OCI-LY1 (cell line): Measurements from ENCODE around the gene GKN2.

ENCODE experiments used
- H2AFZ ChIP-seq: fragments of 200-600 bp; sonication (generic), shearing (Covaris generic); 2 replicates; pipeline ENCODE4 v1.6.0; 2014; ENCODE audit warnings: antibody characterized with exemption, mild to moderate bottlenecking, low read length
- H3F3A ChIP-seq: fragments of 200-600 bp; sonication (generic), shearing (Covaris generic); 2 replicates; pipeline ENCODE4 v1.6.0; 2014; ENCODE audit warnings: mild to moderate bottlenecking, antibody characterized with exemption, low read length, moderate library complexity; ENCODE audit not compliant: insufficient read depth
- H3K27ac ChIP-seq: fragments of 200-600 bp; sonication (generic); 2 replicates; pipeline ENCODE4 v1.5.1; 2014; ENCODE audit warnings: low read length, mixed run types, mild to moderate bottlenecking, low read depth; ENCODE audit not compliant: poor library complexity, severe bottlenecking
- H3K27me3 ChIP-seq: fragments of 200-600 bp; sonication (generic); 2 replicates; pipeline ENCODE4 v1.6.0; 2014; ENCODE audit warnings: antibody characterized with exemption, mild to moderate bottlenecking, low read length, moderate library complexity; ENCODE audit not compliant: insufficient read depth
- H3K36me3 ChIP-seq: fragments of 200-600 bp; sonication (generic); 2 replicates; pipeline ENCODE4 v1.6.1; 2014; ENCODE audit warnings: mild to moderate bottlenecking, antibody characterized with exemption, low read length, moderate library complexity, mixed read lengths; ENCODE audit not compliant: insufficient read depth
- H3K4me1 ChIP-seq: fragments of 200-600 bp; sonication (generic); 2 replicates; pipeline ENCODE4 v1.5.1; 2014; ENCODE audit warnings: mild to moderate bottlenecking, low read length, moderate library complexity; ENCODE audit not compliant: insufficient read depth, severe bottlenecking
- H3K4me2 ChIP-seq: fragments of 200-600 bp; sonication (generic), shearing (Covaris generic); 2 replicates; pipeline ENCODE4 v1.6.1; 2014; ENCODE audit warnings: low read length
- H3K4me3 ChIP-seq: fragments of 200-600 bp; sonication (generic); 2 replicates; pipeline ENCODE4 v1.5.1; 2014; ENCODE audit warnings: low read length, low read depth, mild to moderate bottlenecking, mixed read lengths; ENCODE audit not compliant: poor library complexity, severe bottlenecking
- H3K79me2 ChIP-seq: fragments of 200-600 bp; shearing (Covaris generic); 2 replicates; pipeline ENCODE4 v1.6.1; 2016; ENCODE audit warnings: mixed run types, low read length, mixed read lengths; ENCODE audit not compliant: insufficient read depth
- H3K9ac ChIP-seq: fragments of 200-600 bp; sonication (generic), shearing (Covaris generic); 2 replicates; pipeline ENCODE4 v1.6.1; 2014; ENCODE audit warnings: mild to moderate bottlenecking, low read length, mixed read lengths
- H3K9me2 ChIP-seq: fragments of 200-600 bp; sonication (generic), shearing (Covaris generic); 2 replicates; pipeline ENCODE4 v1.6.1; 2014; ENCODE audit warnings: low read depth, mild to moderate bottlenecking, low read length, mixed read lengths
- H3K9me3 ChIP-seq: fragments of 200-600 bp; shearing (Covaris generic); 2 replicates; pipeline ENCODE4 v1.6.1; 2014; ENCODE audit warnings: low read length, mixed read lengths
- H4K20me1 ChIP-seq: fragments of 200-600 bp; sonication (generic), shearing (Covaris generic); 2 replicates; pipeline ENCODE4 v1.6.0; 2016; ENCODE audit warnings: mild to moderate bottlenecking, low read length; ENCODE audit not compliant: insufficient read depth
- EZH2 ChIP-seq: fragments of 200-600 bp; sonication (generic), shearing (Covaris generic); IDR thresholded peaks from 2 replicates; pipeline ENCODE4 v1.8.0; 2017; ENCODE audit warnings: borderline replicate concordance, mixed run types, mild to moderate bottlenecking, antibody characterized with exemption, low read length, moderate library complexity, mixed read lengths
- TF ChIP-seq, protein P1 (sequence below): fragments of 200-600 bp; sonication (generic), shearing (Covaris generic); IDR thresholded peaks from 2 replicates; pipeline ENCODE4 v1.5.1; 2017; ENCODE audit warnings: mild to moderate bottlenecking, antibody characterized with exemption, low read length, moderate library complexity, mixed read lengths

Gene GKN2

DNA sequence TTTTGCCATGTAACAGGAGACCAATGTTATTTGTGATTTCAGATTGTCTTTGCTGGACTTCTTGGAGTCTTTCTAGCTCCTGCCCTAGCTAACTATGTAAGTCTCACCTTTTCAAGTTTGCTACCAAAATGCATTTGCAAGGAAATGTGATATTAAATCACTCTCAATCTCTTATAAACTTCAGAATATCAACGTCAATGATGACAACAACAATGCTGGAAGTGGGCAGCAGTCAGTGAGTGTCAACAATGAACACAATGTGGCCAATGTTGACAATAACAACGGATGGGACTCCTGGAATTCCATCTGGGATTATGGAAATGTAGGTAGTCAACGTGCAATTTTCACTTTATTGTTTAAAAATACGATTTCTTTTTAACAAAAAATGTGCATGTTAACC is 24.8 kb upstream of the GKN2 start:
- Histone ChIP-seq H3K9me2 (no peaks in the 10 kb centered on the region), H3K79me2 (no peaks in the 10 kb centered on the region), H3K4me3 (no peak overlapping the region), H3K36me3 (no peaks in the 10 kb centered on the region), H3K9me3 (no peaks in the 10 kb centered on the region), H3F3A (no peaks in the 10 kb centered on the region), H3K4me1 (no peaks in the 10 kb centered on the region), H3K4me2 (no peak overlapping the region), H2AFZ (no peak overlapping the region), H3K9ac (no peak overlapping the region), H3K27me3 (no peaks in the 10 kb centered on the region), H4K20me1 (no peaks in the 10 kb centered on the region), H3K27ac (no peak overlapping the region)
- TF ChIP-seq, protein P1, sequence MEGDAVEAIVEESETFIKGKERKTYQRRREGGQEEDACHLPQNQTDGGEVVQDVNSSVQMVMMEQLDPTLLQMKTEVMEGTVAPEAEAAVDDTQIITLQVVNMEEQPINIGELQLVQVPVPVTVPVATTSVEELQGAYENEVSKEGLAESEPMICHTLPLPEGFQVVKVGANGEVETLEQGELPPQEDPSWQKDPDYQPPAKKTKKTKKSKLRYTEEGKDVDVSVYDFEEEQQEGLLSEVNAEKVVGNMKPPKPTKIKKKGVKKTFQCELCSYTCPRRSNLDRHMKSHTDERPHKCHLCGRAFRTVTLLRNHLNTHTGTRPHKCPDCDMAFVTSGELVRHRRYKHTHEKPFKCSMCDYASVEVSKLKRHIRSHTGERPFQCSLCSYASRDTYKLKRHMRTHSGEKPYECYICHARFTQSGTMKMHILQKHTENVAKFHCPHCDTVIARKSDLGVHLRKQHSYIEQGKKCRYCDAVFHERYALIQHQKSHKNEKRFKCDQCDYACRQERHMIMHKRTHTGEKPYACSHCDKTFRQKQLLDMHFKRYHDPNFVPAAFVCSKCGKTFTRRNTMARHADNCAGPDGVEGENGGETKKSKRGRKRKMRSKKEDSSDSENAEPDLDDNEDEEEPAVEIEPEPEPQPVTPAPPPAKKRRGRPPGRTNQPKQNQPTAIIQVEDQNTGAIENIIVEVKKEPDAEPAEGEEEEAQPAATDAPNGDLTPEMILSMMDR = no peak
- TF ChIP-seq EZH2 = no peak

DNA sequence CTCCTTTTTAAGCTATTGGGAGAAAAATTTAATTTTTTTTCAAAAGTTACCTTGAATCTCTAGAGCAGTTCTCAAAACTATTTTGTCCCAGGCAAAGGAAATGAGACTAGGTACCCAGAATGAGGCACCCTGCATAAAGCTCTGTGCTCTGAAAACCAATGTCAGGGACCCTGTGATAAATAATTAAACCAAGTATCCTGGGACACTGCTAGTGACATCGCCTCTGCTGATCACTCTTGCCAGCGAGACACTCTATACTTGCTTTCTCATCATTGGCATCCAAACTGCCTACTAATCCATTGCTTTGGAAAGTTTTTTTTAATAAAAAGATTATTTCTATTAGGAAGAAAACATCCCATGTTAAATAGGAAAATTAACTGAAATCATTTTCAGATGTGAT is 23.2 kb upstream of the GKN2 start:
- Histone ChIP-seq H3K27ac (no peak overlapping the region), H3K36me3 (no peaks in the 10 kb centered on the region), H3K4me1 (no peaks in the 10 kb centered on the region), H3F3A (no peaks in the 10 kb centered on the region), H3K27me3 (no peaks in the 10 kb centered on the region), H3K9ac (no peak overlapping the region), H4K20me1 (no peaks in the 10 kb centered on the region), H2AFZ (no peak overlapping the region), H3K9me2 (no peaks in the 10 kb centered on the region), H3K9me3 (no peaks in the 10 kb centered on the region), H3K4me2 (no peak overlapping the region), H3K79me2 (no peaks in the 10 kb centered on the region), H3K4me3 (no peak overlapping the region)
- TF ChIP-seq, protein P1 = no peak
- TF ChIP-seq EZH2 = no peak

DNA sequence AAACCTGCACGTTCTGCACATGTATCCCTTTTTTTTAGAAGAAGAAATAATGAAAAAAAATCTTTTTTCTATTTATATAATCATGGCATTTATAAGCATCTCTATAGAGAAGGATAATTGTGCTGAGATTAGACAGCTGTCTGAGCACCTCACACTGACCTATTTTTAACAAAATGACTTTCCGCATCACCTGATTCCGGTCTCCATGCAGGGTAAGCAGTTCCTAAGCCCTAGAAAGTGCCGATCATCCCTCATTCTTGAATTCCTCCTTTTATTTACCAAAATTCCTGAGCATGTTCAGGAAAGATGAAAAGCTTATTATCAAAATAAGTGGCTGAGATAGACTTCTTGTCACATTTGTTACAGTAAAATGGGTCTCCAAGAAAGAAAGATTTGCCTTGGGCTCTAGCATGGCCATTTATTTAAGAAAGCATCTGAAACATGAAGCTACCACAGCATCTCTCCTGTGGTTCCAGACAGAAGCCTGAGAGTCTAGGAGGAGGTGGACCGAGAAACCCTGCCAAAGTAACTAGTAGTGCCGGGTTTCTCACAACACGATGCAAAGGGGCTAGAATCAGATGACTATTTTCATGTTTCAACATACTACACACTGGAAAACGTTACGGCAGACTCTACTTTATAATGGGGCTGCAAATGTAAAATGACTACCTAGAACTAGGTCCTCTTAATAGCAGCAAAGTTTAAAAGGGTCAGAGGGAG is 22.4 kb upstream of the GKN2 start:
- no peaks in the 10 kb centered on the region for H3K4me1 ChIP-seq
- no peak overlapping the region for H3K9ac ChIP-seq
- no peaks in the 10 kb centered on the region for H3K27me3 ChIP-seq
- H3K4me2 ChIP-seq = no peak overlapping the region
- H2AFZ ChIP-seq = no peak overlapping the region
- no peaks in the 10 kb centered on the region for H3F3A ChIP-seq
- H3K27ac ChIP-seq = no peak overlapping the region
- no peak for TF ChIP-seq EZH2
- no peaks in the 10 kb centered on the region for H4K20me1 ChIP-seq
- H3K79me2 ChIP-seq = no peaks in the 10 kb centered on the region
- no peaks in the 10 kb centered on the region for H3K36me3 ChIP-seq
- H3K9me3 ChIP-seq = no peaks in the 10 kb centered on the region
- H3K9me2 ChIP-seq = no peaks in the 10 kb centered on the region
- no peak overlapping the region for H3K4me3 ChIP-seq

DNA sequence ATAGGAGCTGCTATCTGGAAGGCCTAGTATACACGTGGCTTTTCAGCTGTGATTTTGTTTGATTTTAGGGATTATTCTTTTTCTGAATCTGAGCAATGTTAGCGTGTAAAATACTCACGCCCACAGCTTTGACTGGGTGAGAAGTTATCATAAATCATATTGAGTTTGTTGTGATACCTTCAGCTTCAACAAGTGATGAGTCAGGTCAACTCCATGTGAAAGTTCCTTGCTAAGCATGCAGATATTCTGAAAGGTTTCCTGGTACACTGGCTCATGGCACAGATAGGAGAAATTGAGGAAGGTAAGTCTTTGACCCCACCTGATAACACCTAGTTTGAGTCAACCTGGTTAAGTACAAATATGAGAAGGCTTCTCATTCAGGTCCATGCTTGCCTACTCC is 21.6 kb upstream of the GKN2 start, which contains the start of gene GKN1:
Gene GKN1, plus strand, starts transcription at position 386 of the 400 bp plus-strand sequence. CDS start 42 bp downstream, outside the sequence.
- no peak within 1 kb of the TSS for H3K27ac ChIP-seq
- no peak within 1 kb of the TSS for H2AFZ ChIP-seq
- no peak within 1 kb of the TSS for H3K4me2 ChIP-seq
- H3K9me2 ChIP-seq = no peaks in the 10 kb centered on the region
- no peaks in the 10 kb centered on the region for H3K4me1 ChIP-seq
- H3K9ac ChIP-seq = no peak within 1 kb of the TSS
- H3K4me3 ChIP-seq = no peak within 1 kb of the TSS
- no peaks in the 10 kb centered on the region for H3F3A ChIP-seq
- no peaks in the 10 kb centered on the region for H3K79me2 ChIP-seq
- no peaks in the 10 kb centered on the region for H4K20me1 ChIP-seq
- TF ChIP-seq, protein P1 = no peak
- no peak for TF ChIP-seq EZH2
- H3K9me3 ChIP-seq = no peaks in the 10 kb centered on the region
- H3K36me3 ChIP-seq = no peaks in the 10 kb centered on the region
- H3K27me3 ChIP-seq = no peaks in the 10 kb centered on the region
